Measurements from ENCODE around the gene TMEM82.
A peak's percentile ranks its signal among the peaks of the same experiment; 100 is the strongest.
"Not testable (repeated sequence)": the region's sequence is repeated elsewhere in the genome, so short reads cannot be mapped to it uniquely, and the experiment has no call there.

Gene TMEM82

GRCh38 chr1:15742339-15742801, at the start of gene TMEM82:
TSS of gene TMEM82 (plus strand) at chr1:15742499. CDS start at chr1:15742560, 61 bp downstream.
- H3K4me2 ChIP-seq (ENCODE audit: low read length): no peak within 1 kb of the TSS
- no peaks in the 10 kb centered on the region for H3K79me2 ChIP-seq (ENCODE audit: low read length)
- no peak within 1 kb of the TSS for H3K27ac ChIP-seq (ENCODE audit: low read length)
- no peaks in the 10 kb centered on the region for H3K36me3 ChIP-seq (replicated peaks; ENCODE audit: low read depth, low read length)
- no peak within 1 kb of the TSS for H3K4me3 ChIP-seq (ENCODE audit: low read length)
- H4K20me1 ChIP-seq (ENCODE audit: insufficient read depth, low read length): no peaks in the 10 kb centered on the region
- H3K27me3 ChIP-seq (ENCODE audit: low read depth, low read length): no peaks in the 10 kb centered on the region
- no peak within 1 kb of the TSS for H2AFZ ChIP-seq (ENCODE audit: low read depth, low read length)
- no peak within 1 kb of the TSS for H3K9ac ChIP-seq (ENCODE audit: low read length)
- no peaks in the 10 kb centered on the region for H3K4me1 ChIP-seq (ENCODE audit: low read length)
- TF ChIP-seq EZH2phosphoT487 (IDR thresholded peaks at IDR 0.05; ENCODE audit: low read depth) (no peak), CTCF (IDR thresholded peaks at IDR 0.05; ENCODE audit: low read depth, low read length) (no peak)
- no peaks in the 10 kb centered on the region for H3K9me3 ChIP-seq (ENCODE audit: insufficient read depth, low read length)

- no peak overlapping the region for H3K4me3 ChIP-seq (ENCODE audit: low read length)
Observed at GRCh38 chr1:15693371-15693770, 48.9 kb upstream of the TMEM82 start.

GRCh38 chr1:15696956-15697521, 45.3 kb upstream of the TMEM82 start:
- Histone ChIP-seq H4K20me1 (ENCODE audit: insufficient read depth, low read length) (peaks cover 18% of the 10 kb centered on the region), H3K4me2 (ENCODE audit: low read length) (peak overlapping the region; percentile 98), H3K27ac (ENCODE audit: low read length) (peak overlapping the region; percentile 100), H3K4me3 (ENCODE audit: low read length) (peak overlapping the region; percentile 77), H3K27me3 (ENCODE audit: low read depth, low read length) (no peaks in the 10 kb centered on the region), H3K79me2 (ENCODE audit: low read length) (peaks cover 71% of the 10 kb centered on the region), H3K9ac (ENCODE audit: low read length) (peak overlapping the region; percentile 72), H2AFZ (ENCODE audit: low read depth, low read length) (no peak overlapping the region), H3K9me3 (ENCODE audit: insufficient read depth, low read length) (no peaks in the 10 kb centered on the region), H3K36me3 (replicated peaks; ENCODE audit: low read depth, low read length) (no peaks in the 10 kb centered on the region), H3K4me1 (ENCODE audit: low read length) (peaks cover 15% of the 10 kb centered on the region)
- TF ChIP-seq EZH2phosphoT487 (IDR thresholded peaks at IDR 0.05; ENCODE audit: low read depth): no peak
- no peak for TF ChIP-seq CTCF (IDR thresholded peaks at IDR 0.05; ENCODE audit: low read depth, low read length)

More at GRCh38 chr1:15693371-15693770, 48.9 kb upstream of the TMEM82 start:
- peaks cover 15% of the 10 kb centered on the region for H3K4me1 ChIP-seq (ENCODE audit: low read length)
- H2AFZ ChIP-seq (ENCODE audit: low read depth, low read length): no peak overlapping the region
- H3K36me3 ChIP-seq (replicated peaks; ENCODE audit: low read depth, low read length): no peaks in the 10 kb centered on the region
- no peaks in the 10 kb centered on the region for H3K9me3 ChIP-seq (ENCODE audit: insufficient read depth, low read length)
- TF ChIP-seq EZH2phosphoT487 (IDR thresholded peaks at IDR 0.05; ENCODE audit: low read depth) (no peak), CTCF (IDR thresholded peaks at IDR 0.05; ENCODE audit: low read depth, low read length) (no peak)
- no peak overlapping the region for H3K9ac ChIP-seq (ENCODE audit: low read length)
- H3K27me3 ChIP-seq (ENCODE audit: low read depth, low read length): no peaks in the 10 kb centered on the region
- no peak overlapping the region for H3K27ac ChIP-seq (ENCODE audit: low read length)
- no peak overlapping the region for H3K4me2 ChIP-seq (ENCODE audit: low read length)
- H3K79me2 ChIP-seq (ENCODE audit: low read length): peaks cover 77% of the 10 kb centered on the region
- peaks cover 16% of the 10 kb centered on the region for H4K20me1 ChIP-seq (ENCODE audit: insufficient read depth, low read length)

- Histone ChIP-seq H2AFZ (ENCODE audit: low read depth, low read length) (no peak overlapping the region), H3K9me3 (ENCODE audit: insufficient read depth, low read length) (no peaks in the 10 kb centered on the region), H3K27ac (ENCODE audit: low read length) (no peak overlapping the region), H3K27me3 (ENCODE audit: low read depth, low read length) (no peaks in the 10 kb centered on the region), H3K4me3 (ENCODE audit: low read length) (no peak overlapping the region), H4K20me1 (ENCODE audit: insufficient read depth, low read length) (peaks cover 18% of the 10 kb centered on the region), H3K9ac (ENCODE audit: low read length) (no peak overlapping the region), H3K4me1 (ENCODE audit: low read length) (peaks cover 15% of the 10 kb centered on the region), H3K4me2 (ENCODE audit: low read length) (no peak overlapping the region), H3K36me3 (replicated peaks; ENCODE audit: low read depth, low read length) (no peaks in the 10 kb centered on the region), H3K79me2 (ENCODE audit: low read length) (peaks cover 71% of the 10 kb centered on the region)
- no peak for TF ChIP-seq EZH2phosphoT487 (IDR thresholded peaks at IDR 0.05; ENCODE audit: low read depth)
- no peak for TF ChIP-seq CTCF (IDR thresholded peaks at IDR 0.05; ENCODE audit: low read depth, low read length)
Observed at GRCh38 chr1:15698201-15698600, 44.1 kb upstream of the TMEM82 start.

- peaks cover 14% of the 10 kb centered on the region for H4K20me1 ChIP-seq (ENCODE audit: insufficient read depth, low read length)
Observed at GRCh38 chr1:15699321-15699720, 43.0 kb upstream of the TMEM82 start.

More at GRCh38 chr1:15699321-15699720, 43.0 kb upstream of the TMEM82 start:
- not testable (repeated sequence) for H2AFZ ChIP-seq (ENCODE audit: low read depth, low read length); H3K27ac ChIP-seq (ENCODE audit: low read length); H3K9ac ChIP-seq (ENCODE audit: low read length); H3K27me3 ChIP-seq (ENCODE audit: low read depth, low read length); H3K4me2 ChIP-seq (ENCODE audit: low read length); H3K4me3 ChIP-seq (ENCODE audit: low read length); H3K36me3 ChIP-seq (replicated peaks; ENCODE audit: low read depth, low read length); H3K9me3 ChIP-seq (ENCODE audit: insufficient read depth, low read length)
- H3K4me1 ChIP-seq (ENCODE audit: low read length): peaks cover 15% of the 10 kb centered on the region
- H3K79me2 ChIP-seq (ENCODE audit: low read length): peaks cover 68% of the 10 kb centered on the region
